K562 (cell line): Measurements from ENCODE around the gene TNFRSF6B. TPM values are rescaled to one million over a fixed set of nuclear protein-coding genes. Genes with fewer than 3 reads are reported as not detected.

ENCODE experiments used
- ARID1B ChIP-seq: fragments of 450-650 bp; IDR thresholded peaks from 2 replicates; pipeline ENCODE4 v1.6.1; 2016; ENCODE audit warnings: antibody characterized with exemption, mild to moderate bottlenecking, inconsistent platforms
- ATF1 ChIP-seq, 2 experiments: fragments of 450-650 bp in 1 of 2; IDR thresholded peaks; 2 replicates each; pipeline ENCODE4 v1.6.1; 2016; ENCODE audit warnings: missing compliant biosample characterization in 1 of 2, missing genetic modification characterization in 1 of 2
- CEBPG ChIP-seq, 3 experiments: fragments of 200-800 bp in 1 of 3; sonication (Bioruptor generic) in 1 of 3; sonication (generic) in 1 of 3; formaldehyde crosslinking in 1 of 3; IDR thresholded peaks in 2 of 3; conservative IDR thresholded peaks in 1 of 3; 2 replicates each; pipeline versions ENCODE4 v1.6.1 to v1.8.0; 2016 to 2022; ENCODE audit warnings: missing compliant biosample characterization in 2 of 3, missing genetic modification characterization in 2 of 3, mild to moderate bottlenecking in 1 of 3, missing genetic modification reagents in 1 of 3
- E2F3 ChIP-seq: fragments of 250-450 bp; sonication (Bioruptor Pico); IDR thresholded peaks from 2 replicates; pipeline ENCODE4 v1.4.0; 2020; ENCODE audit warnings: mild to moderate bottlenecking
- GABPB1 ChIP-seq: sonication (generic); formaldehyde crosslinking; IDR thresholded peaks from 2 replicates; pipeline ENCODE4 v1.8.0; 2022; ENCODE audit warnings: mild to moderate bottlenecking, missing genetic modification reagents
- HNRNPL ChIP-seq: fragments of 200-400 bp; formaldehyde crosslinking; IDR thresholded peaks from 2 replicates; pipeline ENCODE4 v1.6.1; 2017; ENCODE audit warnings: low read depth, mild to moderate bottlenecking, low read length
- HOXB6 ChIP-seq: fragments of 250-450 bp; sonication (Bioruptor Pico); IDR thresholded peaks from 2 replicates; pipeline ENCODE4 v1.5.1; 2022; ENCODE audit warnings: mild to moderate bottlenecking, borderline replicate concordance
- KHSRP ChIP-seq: fragments of 450-650 bp; IDR thresholded peaks from 2 replicates; pipeline ENCODE4 v1.6.1; 2017
- KLF6 ChIP-seq: fragments of 250-450 bp; sonication (Bioruptor Pico); IDR thresholded peaks from 2 replicates; pipeline ENCODE4 v1.4.0; 2020; ENCODE audit warnings: mild to moderate bottlenecking, moderate library complexity, borderline replicate concordance
- NBN ChIP-seq: fragments of 450-650 bp; IDR thresholded peaks from 2 replicates; pipeline ENCODE4 v1.6.1; 2016; ENCODE audit warnings: low read depth, mild to moderate bottlenecking
- NFE2 ChIP-seq: IDR thresholded peaks from 2 replicates; pipeline ENCODE4 v1.6.1; 2014; ENCODE audit warnings: antibody characterized with exemption, low read depth
- NR2C1 ChIP-seq, 2 experiments: fragments of 450-650 bp; IDR thresholded peaks; 2 replicates each; pipeline ENCODE4 v1.6.1; 2017; ENCODE audit warnings: mild to moderate bottlenecking in 2 of 2, antibody characterized with exemption in 1 of 2, inconsistent platforms in 1 of 2, missing compliant biosample characterization in 1 of 2, missing genetic modification characterization in 1 of 2
- PHB ChIP-seq: fragments of 250-450 bp; sonication (Bioruptor Pico); IDR thresholded peaks from 2 replicates; pipeline ENCODE4 v1.5.0; 2021
- PHF8 ChIP-seq: fragments of 200-600 bp; sonication (generic); IDR thresholded peaks from 2 replicates; pipeline ENCODE4 v1.6.1; 2012; ENCODE audit warnings: mixed run types, mild to moderate bottlenecking, inconsistent platforms, low read length, moderate library complexity, borderline replicate concordance
- RAD51 ChIP-seq: fragments of 450-650 bp; IDR thresholded peaks from 2 replicates; pipeline ENCODE4 v1.7.1; 2016; ENCODE audit warnings: low read depth, mild to moderate bottlenecking, borderline replicate concordance
- RFX1 ChIP-seq: fragments of 450-650 bp; IDR thresholded peaks from 2 replicates; pipeline ENCODE4 v1.6.1; 2016; ENCODE audit warnings: mild to moderate bottlenecking, moderate library complexity
- SIX5 ChIP-seq, 2 experiments: IDR thresholded peaks; 2 replicates each; pipeline ENCODE4 v1.6.1; 2011; ENCODE audit warnings: low read length in 2 of 2, borderline replicate concordance in 1 of 2, low read depth in 1 of 2, mild to moderate bottlenecking in 1 of 2, moderate library complexity in 1 of 2; ENCODE audit not compliant: insufficient read depth in 1 of 2
- SRSF9 ChIP-seq: fragments of 200-400 bp; formaldehyde crosslinking; IDR thresholded peaks from 2 replicates; pipeline ENCODE4 v1.6.1; 2017; ENCODE audit warnings: low read depth, low read length, borderline replicate concordance
- TFAM ChIP-seq: fragments of 250-450 bp; sonication (Bioruptor Pico); conservative IDR thresholded peaks from 2 replicates; pipeline ENCODE4 v1.5.0; 2021; ENCODE audit warnings: mild to moderate bottlenecking, moderate library complexity
- TSHZ1 ChIP-seq: fragments of 250-450 bp; sonication (Bioruptor Pico); IDR thresholded peaks from 2 replicates; pipeline ENCODE4 v1.4.0; 2020; ENCODE audit warnings: mild to moderate bottlenecking, moderate library complexity
- ZC3H11A ChIP-seq: IDR thresholded peaks from 2 replicates; pipeline ENCODE4 v1.6.1; 2012; ENCODE audit warnings: low read depth, low read length, improper control_type of control experiment
- ZFX ChIP-seq: sonication (generic); formaldehyde crosslinking; IDR thresholded peaks from 2 replicates; pipeline ENCODE4 v1.8.0; 2022; ENCODE audit warnings: mild to moderate bottlenecking, missing genetic modification reagents, moderate library complexity
- ZNF12 ChIP-seq: sonication (generic); formaldehyde crosslinking; IDR thresholded peaks from 2 replicates; pipeline ENCODE4 v1.4.0; 2020; ENCODE audit warnings: mild to moderate bottlenecking, missing genetic modification reagents
- ZNF408 ChIP-seq: fragments of 250-450 bp; sonication (Bioruptor Pico); IDR thresholded peaks from 2 replicates; pipeline ENCODE4 v1.4.0; 2020; ENCODE audit warnings: low read depth, mild to moderate bottlenecking, moderate library complexity
- ZNF561 ChIP-seq: fragments of 450-650 bp; formaldehyde crosslinking; conservative IDR thresholded peaks from 2 replicates; pipeline ENCODE4 v1.4.0; 2020; ENCODE audit warnings: mild to moderate bottlenecking, moderate library complexity
- polyA plus RNA-seq, 8 experiments: library from polyadenylated mRNA; depleted of rRNA in 4 of 8; stranded (reverse) in 5 of 8; unstranded in 3 of 8; fragments of >200 nt; fragmentation: Nextera tagmentation in 2 of 8; fragmentation: Illumina TruSeq in 1 of 8; extraction: Ambion mirVana in 2 of 8; extraction: Trizol in 1 of 8; gene quantifications; 2 replicates each; pipeline versions ENCODE4 v1.2.1 to v1.2.3, GENCODE V29; 2011 to 2014; ENCODE audit warnings: inconsistent platforms in 1 of 8, missing spikeins in 1 of 8
- total RNA-seq, 7 experiments: library from RNA; depleted of rRNA in 6 of 7; stranded (reverse); fragments of >200 nt in 6 of 7; fragmentation: Illumina TruSeq in 2 of 7; extraction: Trizol in 2 of 7; gene quantifications; 2 replicates each; pipeline versions ENCODE4 v1.2.1 to v1.2.3, GENCODE V29; 2011 to 2021; ENCODE audit warnings: low replicate concordance in 1 of 7
- TF ChIP-seq, protein P1 (sequence below): fragments of 250-450 bp; sonication (Bioruptor Pico); IDR thresholded peaks from 2 replicates; pipeline ENCODE4 v1.8.0; 2022; ENCODE audit warnings: moderate library complexity, mild to moderate bottlenecking, inconsistent platforms

TNFRSF6B gene
- total and polyA plus RNA-seq, 9 of the 15 experiments (the other 6 are each of a cell fraction or from before 2014, with no cell fraction given) = 0.10 to 3.5 (median 0.32) TPM; not detected in 6

GRCh38 chr20:63707558-63708300, 11.3 kb downstream of the TNFRSF6B start, which contains the start of the genes ARFRP1 and ZGPAT (continued):
- TF ChIP-seq HOXB6 (CRISPR knock-in tag) (no peak), ZNF12 (CRISPR knock-in tag) (no peak), NFE2 (no peak), ZNF561 (no peak), GABPB1 (CRISPR knock-in tag) (peak; percentile 91), ZC3H11A (no peak), RAD51 (no peak), ZNF408 (no peak), ARID1B (no peak), KLF6 (CRISPR knock-in tag) (no peak), NBN (no peak), SRSF9 (no peak), NR2C1 (IDR thresholded peaks at IDR 0.05) (peak; percentile 98), NR2C1 (tag; IDR thresholded peaks at IDR 0.05) (peak; percentile 98), PHF8 (peak; percentile 95; the same call in 1 of the 2 replicates), TSHZ1 (CRISPR knock-in tag) (no peak), RFX1 (no peak), PHB (CRISPR knock-in tag) (no peak), E2F3 (CRISPR knock-in tag) (no peak), TFAM (CRISPR knock-in tag) (no peak), KHSRP (no peak), ATF1 (CRISPR knock-in tag; IDR thresholded peaks at IDR 0.05) (no peak), ATF1 (tag; IDR thresholded peaks at IDR 0.05) (peak; percentile 68), ZFX (peak; percentile 100), SIX5 (IDR thresholded peaks at IDR 0.05; ENCODE audit: borderline replicate concordance in 1 of 2, insufficient read depth in 1 of 2, low read depth in 1 of 2, low read length in 2 of 2) (peak; percentile 42 to 44; a peak in 3 of 4 replicates), CEBPG (CRISPR knock-in tag; IDR thresholded peaks at IDR 0.05) (no peak), CEBPG (tag; conservative IDR thresholded peaks at IDR 0.05 in 1 of 2, IDR thresholded peaks at IDR 0.05 in 1 of 2) (no peak), HNRNPL (0 out of 2 replicates have a peak, but pooled peaks have one; percentile 28)
- TF ChIP-seq, protein P1, sequence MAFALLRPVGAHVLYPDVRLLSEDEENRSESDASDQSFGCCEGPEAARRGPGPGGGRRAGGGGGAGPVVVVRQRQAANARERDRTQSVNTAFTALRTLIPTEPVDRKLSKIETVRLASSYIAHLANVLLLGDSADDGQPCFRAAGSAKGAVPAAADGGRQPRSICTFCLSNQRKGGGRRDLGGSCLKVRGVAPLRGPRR (CRISPR knock-in tag) = no peak; the same call in 1 of the 2 replicates
